ENCODE data around the gene CDK5RAP2.

Gene CDK5RAP2

DNA sequence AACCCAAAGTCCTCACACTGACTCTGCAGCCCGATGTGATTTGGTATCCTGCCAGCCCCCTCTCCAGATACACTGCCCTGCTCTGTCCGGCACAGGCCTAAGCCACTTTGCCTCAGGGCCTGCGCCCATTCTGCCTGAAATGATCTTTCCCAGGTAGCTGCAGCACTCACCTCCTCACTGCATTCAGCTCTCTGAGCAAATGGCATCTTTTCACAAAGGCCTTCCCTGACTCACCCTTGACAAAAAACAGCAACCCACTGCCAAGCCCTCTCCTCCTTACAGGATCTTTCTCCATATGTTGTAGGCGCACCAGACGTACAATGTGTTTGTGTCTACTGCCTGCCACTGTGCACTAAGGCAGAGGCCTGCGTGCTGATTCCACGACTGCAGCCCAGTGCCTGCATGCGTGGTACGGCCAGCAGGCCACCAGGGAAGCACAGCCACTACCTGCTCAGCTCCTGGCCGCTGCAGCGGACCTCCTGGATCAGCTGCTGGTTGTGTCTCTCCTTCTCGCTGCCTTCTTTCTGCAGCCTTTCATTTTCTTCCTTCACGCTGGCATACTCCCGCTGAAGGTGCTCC is 171.2 kb downstream of the CDK5RAP2 start:
- TF ChIP-seq FOXM1 (IDR thresholded peaks at IDR 0.05; ENCODE audit: borderline replicate concordance, low read depth) (no peak), CEBPB (IDR thresholded peaks at IDR 0.05) (no peak), EP300 (IDR thresholded peaks at IDR 0.05; ENCODE audit: borderline replicate concordance) (no peak), CREB1 (IDR thresholded peaks at IDR 0.05; ENCODE audit: low read depth) (no peak), YY1 (IDR thresholded peaks at IDR 0.05; ENCODE audit: low read depth) (no peak), TCF12 (IDR thresholded peaks at IDR 0.05; ENCODE audit: low read depth) (no peak), ZBTB7A (IDR thresholded peaks at IDR 0.05; ENCODE audit: low read depth) (no peak), NFIC (IDR thresholded peaks at IDR 0.05) (no peak)
- TF ChIP-seq, protein P1, sequence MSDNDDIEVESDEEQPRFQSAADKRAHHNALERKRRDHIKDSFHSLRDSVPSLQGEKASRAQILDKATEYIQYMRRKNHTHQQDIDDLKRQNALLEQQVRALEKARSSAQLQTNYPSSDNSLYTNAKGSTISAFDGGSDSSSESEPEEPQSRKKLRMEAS (IDR thresholded peaks at IDR 0.05): no peak
- TF ChIP-seq, protein P2, sequence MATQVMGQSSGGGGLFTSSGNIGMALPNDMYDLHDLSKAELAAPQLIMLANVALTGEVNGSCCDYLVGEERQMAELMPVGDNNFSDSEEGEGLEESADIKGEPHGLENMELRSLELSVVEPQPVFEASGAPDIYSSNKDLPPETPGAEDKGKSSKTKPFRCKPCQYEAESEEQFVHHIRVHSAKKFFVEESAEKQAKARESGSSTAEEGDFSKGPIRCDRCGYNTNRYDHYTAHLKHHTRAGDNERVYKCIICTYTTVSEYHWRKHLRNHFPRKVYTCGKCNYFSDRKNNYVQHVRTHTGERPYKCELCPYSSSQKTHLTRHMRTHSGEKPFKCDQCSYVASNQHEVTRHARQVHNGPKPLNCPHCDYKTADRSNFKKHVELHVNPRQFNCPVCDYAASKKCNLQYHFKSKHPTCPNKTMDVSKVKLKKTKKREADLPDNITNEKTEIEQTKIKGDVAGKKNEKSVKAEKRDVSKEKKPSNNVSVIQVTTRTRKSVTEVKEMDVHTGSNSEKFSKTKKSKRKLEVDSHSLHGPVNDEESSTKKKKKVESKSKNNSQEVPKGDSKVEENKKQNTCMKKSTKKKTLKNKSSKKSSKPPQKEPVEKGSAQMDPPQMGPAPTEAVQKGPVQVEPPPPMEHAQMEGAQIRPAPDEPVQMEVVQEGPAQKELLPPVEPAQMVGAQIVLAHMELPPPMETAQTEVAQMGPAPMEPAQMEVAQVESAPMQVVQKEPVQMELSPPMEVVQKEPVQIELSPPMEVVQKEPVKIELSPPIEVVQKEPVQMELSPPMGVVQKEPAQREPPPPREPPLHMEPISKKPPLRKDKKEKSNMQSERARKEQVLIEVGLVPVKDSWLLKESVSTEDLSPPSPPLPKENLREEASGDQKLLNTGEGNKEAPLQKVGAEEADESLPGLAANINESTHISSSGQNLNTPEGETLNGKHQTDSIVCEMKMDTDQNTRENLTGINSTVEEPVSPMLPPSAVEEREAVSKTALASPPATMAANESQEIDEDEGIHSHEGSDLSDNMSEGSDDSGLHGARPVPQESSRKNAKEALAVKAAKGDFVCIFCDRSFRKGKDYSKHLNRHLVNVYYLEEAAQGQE (IDR thresholded peaks at IDR 0.05; ENCODE audit: low read depth): no peak

DNA sequence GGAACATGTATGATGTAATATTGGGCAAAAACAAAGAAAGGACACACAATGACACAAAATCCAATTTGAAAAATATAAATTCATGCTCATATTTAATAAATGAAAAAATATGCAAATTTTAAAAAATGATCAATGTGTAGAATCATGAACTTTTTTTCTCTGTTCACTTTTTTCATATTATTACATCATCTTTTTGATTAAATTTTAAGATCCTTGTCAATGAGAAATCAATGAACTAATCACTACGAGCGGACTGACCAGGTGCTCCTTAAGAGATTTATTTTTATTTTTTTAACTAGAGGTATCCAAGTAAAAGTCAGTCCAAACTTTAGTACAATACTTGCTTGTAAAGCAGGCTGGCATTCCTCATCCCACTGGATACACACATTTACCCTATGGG is 174.1 kb downstream of the CDK5RAP2 start:
- TF ChIP-seq RAD21 (IDR thresholded peaks at IDR 0.05; ENCODE audit: low read depth) (no peak), TAF1 (IDR thresholded peaks at IDR 0.05; ENCODE audit: low read depth) (no peak), USF1 (IDR thresholded peaks at IDR 0.05) (no peak), FOXM1 (IDR thresholded peaks at IDR 0.05; ENCODE audit: borderline replicate concordance, low read depth) (no peak), CREB1 (IDR thresholded peaks at IDR 0.05; ENCODE audit: low read depth) (no peak), YY1 (IDR thresholded peaks at IDR 0.05; ENCODE audit: low read depth) (no peak), TCF12 (IDR thresholded peaks at IDR 0.05; ENCODE audit: low read depth) (no peak), EGR1 (IDR thresholded peaks at IDR 0.05) (no peak), CEBPB (IDR thresholded peaks at IDR 0.05) (no peak), TEAD4 (IDR thresholded peaks at IDR 0.05) (no peak), ZBTB7A (IDR thresholded peaks at IDR 0.05; ENCODE audit: low read depth) (no peak), NFIC (IDR thresholded peaks at IDR 0.05) (no peak), EP300 (IDR thresholded peaks at IDR 0.05; ENCODE audit: borderline replicate concordance) (no peak)
- TF ChIP-seq, protein P1 (IDR thresholded peaks at IDR 0.05): no peak
- TF ChIP-seq, protein P2 (IDR thresholded peaks at IDR 0.05; ENCODE audit: low read depth): no peak

- TF ChIP-seq USF1 (IDR thresholded peaks at IDR 0.05) (no peak), EGR1 (IDR thresholded peaks at IDR 0.05) (no peak), TCF12 (IDR thresholded peaks at IDR 0.05; ENCODE audit: low read depth) (no peak), NFIC (IDR thresholded peaks at IDR 0.05) (no peak), YY1 (IDR thresholded peaks at IDR 0.05; ENCODE audit: low read depth) (no peak), RAD21 (IDR thresholded peaks at IDR 0.05; ENCODE audit: low read depth) (no peak), EP300 (IDR thresholded peaks at IDR 0.05; ENCODE audit: borderline replicate concordance) (no peak), CREB1 (IDR thresholded peaks at IDR 0.05; ENCODE audit: low read depth) (no peak), ZBTB7A (IDR thresholded peaks at IDR 0.05; ENCODE audit: low read depth) (no peak), TEAD4 (IDR thresholded peaks at IDR 0.05) (no peak), TAF1 (IDR thresholded peaks at IDR 0.05; ENCODE audit: low read depth) (no peak), FOXM1 (IDR thresholded peaks at IDR 0.05; ENCODE audit: borderline replicate concordance, low read depth) (no peak), CEBPB (IDR thresholded peaks at IDR 0.05) (no peak)
- TF ChIP-seq, protein P2 (IDR thresholded peaks at IDR 0.05; ENCODE audit: low read depth): no peak
- TF ChIP-seq, protein P1 (IDR thresholded peaks at IDR 0.05): no peak
Measured at GRCh38 chr9:120405134-120405533, 174.8 kb downstream of the CDK5RAP2 start.

DNA sequence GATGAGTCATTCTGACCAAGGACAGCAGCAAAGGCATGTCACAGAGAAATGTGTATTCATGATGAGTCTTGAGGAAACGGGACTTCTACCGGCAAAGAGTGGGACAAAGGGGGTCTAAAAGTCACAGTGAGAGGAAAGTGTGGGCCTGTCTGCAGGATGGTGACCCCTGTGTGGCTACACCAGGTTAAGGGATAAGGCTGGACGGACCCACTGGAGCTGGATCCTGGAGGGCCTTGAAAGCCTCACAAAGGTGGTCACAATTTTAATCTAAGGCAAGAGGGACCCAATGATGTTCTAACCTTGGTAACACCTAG is 176.5 kb downstream of the CDK5RAP2 start:
- TF ChIP-seq, protein P2 (IDR thresholded peaks at IDR 0.05; ENCODE audit: low read depth): 0 out of 2 replicates have a peak, but pooled peaks have one; percentile 43
- TF ChIP-seq, protein P1 (IDR thresholded peaks at IDR 0.05): no peak
- TF ChIP-seq CREB1 (IDR thresholded peaks at IDR 0.05; ENCODE audit: low read depth): no peak
- no peak for TF ChIP-seq EP300 (IDR thresholded peaks at IDR 0.05; ENCODE audit: borderline replicate concordance)
- no peak for TF ChIP-seq EGR1 (IDR thresholded peaks at IDR 0.05)
- no peak for TF ChIP-seq YY1 (IDR thresholded peaks at IDR 0.05; ENCODE audit: low read depth)
